Ovary (tissue), 9 donors: Measurements from ENCODE around the gene TRMO. TPM values are rescaled to one million over a fixed set of nuclear protein-coding genes. Genes with fewer than 3 reads are reported as not detected.
"Not testable (repeated sequence)": the region's sequence is repeated elsewhere in the genome, so short reads cannot be mapped to it uniquely, and the experiment has no call there.

Source experiments
- DNase-seq, 5 donors: peaks; one replicate each; pipeline ENCODE4 v3.0.0-alpha.2; 2019 to 2020
- H3K27ac ChIP-seq, 2 donors: fragments of 200-600 bp; one replicate each; pipeline versions ENCODE4 v1.5.1 to v1.8.0; 2019 to 2022
- H3K27me3 ChIP-seq: fragments of 200-600 bp; one replicate; pipeline ENCODE4 v1.8.0; 2022
- H3K36me3 ChIP-seq: fragments of 200-600 bp; sonication (generic); one replicate; pipeline ENCODE4 v1.5.1; 2019
- H3K4me1 ChIP-seq: one replicate; pipeline ENCODE4 v1.8.1; 2013; ENCODE audit warnings: mild to moderate bottlenecking, moderate library complexity; ENCODE audit not compliant: insufficient read depth
- H3K4me3 ChIP-seq: fragments of 200-600 bp; sonication (generic); one replicate; pipeline ENCODE4 v1.5.1; 2017
- H3K9me3 ChIP-seq, 2 donors: fragments of 200-600 bp in 1 of 2; sonication (generic) in 1 of 2; one replicate each; pipeline versions ENCODE4 v1.5.1 to v1.8.1; 2013 to 2019; ENCODE audit warnings: mild to moderate bottlenecking in 1 of 2, moderate library complexity in 1 of 2
- CTCF ChIP-seq, 3 donors: fragments of 450-650 bp in 2 of 3; fragments of 200-600 bp in 1 of 3; IDR thresholded peaks; one replicate each; pipeline versions ENCODE4 v1.5.1 to v1.8.0; 2016 to 2022; ENCODE audit warnings: antibody characterized with exemption in 3 of 3, mild to moderate bottlenecking in 1 of 3
- EP300 ChIP-seq: sonication (generic); formaldehyde crosslinking; IDR thresholded peaks from one replicate; pipeline ENCODE4 v1.6.1; 2017; ENCODE audit warnings: antibody characterized with exemption
- POLR2A ChIP-seq: fragments of 450-650 bp; IDR thresholded peaks from one replicate; pipeline ENCODE4 v1.6.1; 2017; ENCODE audit warnings: antibody characterized with exemption, mild to moderate bottlenecking, moderate library complexity
- WGBS, 3 donors: extraction: QIAGEN DNeasy Blood & Tissue Kit in 1 of 3; methylation state at CpG; one replicate each; pipeline versions ENCODE4 v1.1.5 to v1.1.7; 2013 to 2017; 5-methylcytosine and 5-hydroxymethylcytosine counted together
- intact Hi-C, 4 donors: fragments of 100-400 bp; cut with DNase I; formaldehyde crosslinking; loops; one replicate each; pipeline versions ENCODE4 v1.11.0 to v1.15.1; 2022 to 2023
- polyA plus RNA-seq, 2 donors: library from polyadenylated mRNA; stranded (reverse); fragments of 200-250 nt in 1 of 2; fragments of 350-450 nt in 1 of 2; fragmentation: Illumina TruSeq in 1 of 2; extraction: RNeasy Lipid Tissue Mini Kit (QIAGEN cat#74804) in 1 of 2; gene quantifications; one replicate each; pipeline ENCODE4 v1.2.3, GENCODE V29; 2013 to 2014
- total RNA-seq, 7 donors: library from RNA; depleted of rRNA in 2 of 7; stranded (reverse); fragments of >200 nt in 2 of 7; fragmentation: NEBNext Ultra II Directional in 3 of 7; extraction: Animal tissue kit (Norgen Biotek cat#: 25700) in 3 of 7; gene quantifications; one replicate each; pipeline versions ENCODE4 v1.1.0 to v1.2.4, GENCODE V29; 2016 to 2023
- donor health status: DM: no; HTN: no; CAD: no; lungs with moderate emphysema.
- donor health status: DM: no; HTN: no; CAD: no.
- donor health status: Bipolar disorder and iron deficiency.
- donor health status: DM: yes; HTN: yes; CAD: no.
- donor health status: DM: no; HTN: no; CAD: no.
- donor health status: DM: yes; HTN: yes; CAD: no.

TRMO gene
- total and polyA plus RNA-seq, 9 donors: 11.5 to 25.3 (median 15.3) TPM

- Histone ChIP-seq H3K4me1 (no peaks in the 10 kb centered on the region), H3K36me3 (no peaks in the 10 kb centered on the region), H3K9me3 (no peaks in the 10 kb centered on the region), H3K4me3 (no peak overlapping the region), H3K27me3 (no peaks in the 10 kb centered on the region), H3K27ac (no peak overlapping the region)
- DNase-seq: no peak
- TF ChIP-seq EP300 (no peak), POLR2A (no peak), CTCF (IDR thresholded peaks at IDR 0.05) (no peak)
- intact Hi-C loops: no loop called here
These were observed 37.3 kb upstream of the TRMO start for GRCh38 chr9:97959585-97959984.

GRCh38 chr9:97958812-97959511 lies 36.7 kb upstream of the TRMO start:
- no peak for DNase-seq
- WGBS, 3 donors: 57 to 66% (median 65%) methylated on average over 5 of the region's 5 CpGs
- TF ChIP-seq EP300: no peak
- no peak for TF ChIP-seq CTCF (IDR thresholded peaks at IDR 0.05)
- TF ChIP-seq POLR2A: no peak

GRCh38 chr9:97956331-97956730 lies 34.0 kb upstream of the TRMO start:
- no peak for DNase-seq
- no peaks in the 10 kb centered on the region for H3K9me3 ChIP-seq
- no peak overlapping the region for H3K4me3 ChIP-seq
- H3K27me3 ChIP-seq: no peaks in the 10 kb centered on the region
- TF ChIP-seq POLR2A (no peak), CTCF (IDR thresholded peaks at IDR 0.05) (no peak), EP300 (no peak)
- intact Hi-C loops: no loop called here
- H3K27ac ChIP-seq: no peak overlapping the region
- H3K36me3 ChIP-seq: no peaks in the 10 kb centered on the region
- no peaks in the 10 kb centered on the region for H3K4me1 ChIP-seq

More at GRCh38 chr9:97958812-97959511, 36.7 kb upstream of the TRMO start:
- intact Hi-C loops: no loop called here
- Histone ChIP-seq H3K4me1 (no peaks in the 10 kb centered on the region), H3K27me3 (no peaks in the 10 kb centered on the region), H3K4me3 (no peak overlapping the region), H3K9me3 (no peaks in the 10 kb centered on the region), H3K27ac (no peak overlapping the region), H3K36me3 (no peaks in the 10 kb centered on the region)

GRCh38 chr9:97954550-97954989 lies 32.3 kb upstream of the TRMO start:
- no peaks in the 10 kb centered on the region for H3K27me3 ChIP-seq

GRCh38 chr9:97950873-97951272 lies 28.6 kb upstream of the TRMO start:
- H3K27me3 ChIP-seq, H3K27ac ChIP-seq, H3K9me3 ChIP-seq, H3K4me1 ChIP-seq, DNase-seq, H3K36me3 ChIP-seq, H3K4me3 ChIP-seq, intact Hi-C loops: not testable (repeated sequence)
- 81 to 89% (median 89%) methylated on average over 4 to 5 of the region's 5 CpGs for WGBS, 3 donors

More at GRCh38 chr9:97954550-97954989, 32.3 kb upstream of the TRMO start:
- no peaks in the 10 kb centered on the region for H3K9me3 ChIP-seq
- H3K27ac ChIP-seq: no peak overlapping the region
- no peak overlapping the region for H3K4me3 ChIP-seq
- H3K4me1 ChIP-seq: no peaks in the 10 kb centered on the region
- no peak for TF ChIP-seq POLR2A
- no peak for TF ChIP-seq EP300
- no peak for TF ChIP-seq CTCF (IDR thresholded peaks at IDR 0.05)
- intact Hi-C loops: no loop called here
- DNase-seq: no peak
- no peaks in the 10 kb centered on the region for H3K36me3 ChIP-seq

- H3K27me3 ChIP-seq, H3K36me3 ChIP-seq, intact Hi-C loops, H3K4me1 ChIP-seq, H3K9me3 ChIP-seq, H3K4me3 ChIP-seq, DNase-seq, H3K27ac ChIP-seq: not testable (repeated sequence)
- 54 to 74% (median 67%) methylated on average over 2 of the region's 2 CpGs for WGBS, 3 donors
These were observed 24.8 kb upstream of the TRMO start for GRCh38 chr9:97947094-97947493.

GRCh38 chr9:97945470-97945869 lies 23.2 kb upstream of the TRMO start:
- 72 to 83% (median 82%) methylated on average over 2 of the region's 2 CpGs for WGBS, 3 donors

More at GRCh38 chr9:97945470-97945869, 23.2 kb upstream of the TRMO start:
- H3K4me1 ChIP-seq, H3K4me3 ChIP-seq, intact Hi-C loops, H3K36me3 ChIP-seq, H3K9me3 ChIP-seq, DNase-seq, H3K27me3 ChIP-seq, H3K27ac ChIP-seq: not testable (repeated sequence)
